GM18520 (cell line): Measurements from ENCODE around the gene ZNF692.
"Not testable (repeated sequence)": the region's sequence is repeated elsewhere in the genome, so short reads cannot be mapped to it uniquely, and the experiment has no call there.

Source experiments
- ATAC-seq: cut with Tn5 transposase; IDR thresholded peaks from one replicate; pipeline ENCODE4 v1.9.1; 2021; ENCODE audit not compliant: unreplicated experiment

The ZNF692 gene

GRCh38 chr1:248849637-248850036 lies 9.2 kb downstream of the ZNF692 start:
- no peak for ATAC-seq

- no peak for ATAC-seq
Observed at GRCh38 chr1:248849152-248849551, 9.7 kb downstream of the ZNF692 start.

- no peak for ATAC-seq
Observed at GRCh38 chr1:248848602-248849001, 10.3 kb downstream of the ZNF692 start.

- no peak for ATAC-seq
Observed at GRCh38 chr1:248847956-248848561, 10.8 kb downstream of the ZNF692 start.

- ATAC-seq: no peak
Observed at GRCh38 chr1:248847181-248847955, 11.5 kb downstream of the ZNF692 start.

GRCh38 chr1:248844526-248844925 lies 14.4 kb downstream of the ZNF692 start:
- ATAC-seq: no peak

GRCh38 chr1:248843687-248844086 lies 15.2 kb downstream of the ZNF692 start:
- no peak for ATAC-seq

GRCh38 chr1:248842781-248843331 lies 16.0 kb downstream of the ZNF692 start:
- ATAC-seq: peak; percentile 46

- no peak for ATAC-seq
Observed at GRCh38 chr1:248841702-248842395, 17.0 kb downstream of the ZNF692 start.

- no peak for ATAC-seq
Observed at GRCh38 chr1:248840946-248841345, 17.9 kb downstream of the ZNF692 start.

- no peak for ATAC-seq
Observed at GRCh38 chr1:248839168-248839555, 19.7 kb downstream of the ZNF692 start.

GRCh38 chr1:248838357-248839167 lies 20.3 kb downstream of the ZNF692 start:
- ATAC-seq: peak; percentile 33

- ATAC-seq: peak; percentile 86
Observed at GRCh38 chr1:248837781-248838356, 21.0 kb downstream of the ZNF692 start, which contains the start of gene ZNF672. ZNF672 (plus strand) TSS chr1:248838224; CDS start chr1:248847275, 9,051 bp downstream.

GRCh38 chr1:248837045-248837780 lies 21.7 kb downstream of the ZNF692 start:
- no peak for ATAC-seq

GRCh38 chr1:248834343-248834940 lies 24.4 kb downstream of the ZNF692 start:
- no peak for ATAC-seq

GRCh38 chr1:248831842-248832241 lies 27.0 kb downstream of the ZNF692 start:
- ATAC-seq: no peak

GRCh38 chr1:248830718-248831017 lies 28.2 kb downstream of the ZNF692 start:
- ATAC-seq: not testable (repeated sequence)

- ATAC-seq: no peak
Observed at GRCh38 chr1:248828845-248829244, 30.0 kb downstream of the ZNF692 start.
